CD4-positive, alpha-beta T cell treated with Interleukin-4 for 1 hour (primary cell): ENCODE results near the gene MLX.
"Not testable (repeated sequence)": the region's sequence is repeated elsewhere in the genome, so short reads cannot be mapped to it uniquely, and the experiment has no call there.

Experiments
- DNase-seq, 2 donors: peaks; one replicate each; pipeline ENCODE4 v3.0.0-alpha.2; 2020 to 2022

Gene MLX

DNA sequence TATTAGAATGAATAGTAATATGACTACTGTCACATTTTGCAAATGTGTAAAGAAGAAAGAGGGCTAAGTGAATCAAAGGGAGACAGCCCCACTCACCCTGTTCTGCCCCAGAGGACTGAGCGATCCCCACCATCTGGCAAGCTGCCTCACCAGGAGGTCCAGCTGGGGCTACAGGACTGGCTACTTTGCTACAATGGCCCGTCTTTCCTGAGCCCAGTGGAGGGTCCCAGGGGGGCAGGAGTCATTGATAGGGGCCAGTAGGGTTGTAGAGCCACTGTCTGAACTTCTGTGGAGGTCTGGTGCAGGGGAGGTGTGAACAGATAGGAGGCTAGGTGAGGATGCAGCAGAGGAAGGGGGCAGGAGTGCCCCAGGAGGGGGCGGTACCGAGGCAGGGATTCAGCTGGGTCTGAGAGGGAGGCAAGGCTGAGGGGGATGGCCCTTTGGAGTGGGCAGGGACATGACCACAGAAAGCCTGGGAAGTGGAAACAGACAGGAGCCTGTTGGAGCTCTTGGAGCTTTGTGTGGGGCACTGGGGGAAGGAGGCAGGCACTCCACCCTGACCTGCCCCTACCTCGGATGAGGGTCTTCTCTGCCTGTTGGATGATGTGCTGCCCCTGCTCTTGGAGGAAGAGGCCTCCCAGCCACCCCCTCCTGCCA, 10.8 kb upstream of the MLX start:
- DNase-seq, result not testable (repeated sequence)

- no peak for DNase-seq
Observed at GRCh38 chr17:42559075-42559474, 7.8 kb upstream of the MLX start.

GRCh38 chr17:42560246-42560645, 6.7 kb upstream of the MLX start:
- no peak for DNase-seq

DNA sequence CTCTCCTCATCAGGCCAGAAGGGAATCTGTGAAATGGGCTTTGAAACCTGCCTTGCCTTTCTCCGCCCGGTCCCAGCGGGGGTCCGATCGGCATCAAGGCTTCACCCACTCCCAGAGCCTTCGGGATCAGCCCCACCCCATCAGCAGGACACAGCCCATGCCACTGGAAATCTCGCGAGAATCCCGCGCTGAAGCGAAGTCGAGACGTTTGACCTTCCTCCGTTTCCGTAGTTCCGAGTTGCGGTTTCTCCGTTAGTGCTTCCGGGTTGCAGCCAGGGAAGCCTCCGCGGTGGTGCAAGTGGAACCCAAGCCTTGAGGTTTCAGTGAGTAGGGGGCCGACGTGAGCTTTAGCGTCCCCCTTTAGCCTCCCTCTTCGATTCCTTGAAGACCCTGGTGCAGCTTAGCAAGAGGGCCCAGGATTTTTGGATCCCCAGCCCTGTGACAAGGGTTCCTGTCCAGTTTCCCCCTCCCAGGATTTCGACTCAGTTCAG, 5.0 kb upstream of the MLX start, which contains the start of gene COASY:
Gene COASY, plus strand, starts transcription at position 252 of the 491 bp plus-strand sequence. CDS start 475 bp downstream, outside the sequence.
- peak; percentile 94 to 95 for DNase-seq

DNA sequence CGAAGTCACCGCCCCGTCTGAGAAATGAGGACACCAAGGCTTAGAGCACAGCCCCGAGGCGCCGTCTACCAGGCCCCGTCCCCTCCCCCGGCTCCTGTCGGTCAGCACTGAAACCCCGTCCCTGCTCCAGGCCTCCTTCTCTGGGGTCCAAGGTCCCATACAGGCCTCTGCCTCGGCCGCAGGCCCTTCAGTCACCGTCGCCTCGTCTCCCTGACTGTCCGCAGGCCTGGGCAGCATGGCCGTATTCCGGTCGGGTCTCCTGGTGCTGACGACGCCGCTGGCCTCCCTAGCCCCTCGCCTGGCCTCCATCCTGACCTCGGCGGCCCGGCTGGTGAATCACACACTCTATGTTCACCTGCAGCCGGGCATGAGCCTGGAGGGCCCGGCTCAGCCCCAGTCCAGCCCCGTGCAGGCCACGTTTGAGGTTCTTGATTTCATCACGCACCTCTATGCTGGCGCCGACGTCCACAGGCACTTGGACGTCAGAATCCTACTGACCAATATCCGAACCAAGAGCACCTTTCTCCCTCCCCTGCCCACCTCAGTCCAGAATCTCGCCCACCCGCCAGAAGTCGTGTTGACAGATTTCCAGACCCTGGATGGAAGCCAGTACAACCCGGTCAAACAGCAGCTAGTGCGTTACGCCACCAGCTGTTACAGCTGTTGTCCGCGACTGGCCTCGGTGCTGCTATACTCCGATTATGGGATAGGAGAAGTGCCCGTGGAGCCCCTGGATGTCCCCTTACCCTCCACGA, 4.3 kb upstream of the MLX start:
- DNase-seq, result no peak

- DNase-seq, result no peak
Observed at GRCh38 chr17:42563143-42563509, 3.8 kb upstream of the MLX start.

GRCh38 chr17:42563543-42563942, 3.4 kb upstream of the MLX start:
- no peak for DNase-seq

DNA sequence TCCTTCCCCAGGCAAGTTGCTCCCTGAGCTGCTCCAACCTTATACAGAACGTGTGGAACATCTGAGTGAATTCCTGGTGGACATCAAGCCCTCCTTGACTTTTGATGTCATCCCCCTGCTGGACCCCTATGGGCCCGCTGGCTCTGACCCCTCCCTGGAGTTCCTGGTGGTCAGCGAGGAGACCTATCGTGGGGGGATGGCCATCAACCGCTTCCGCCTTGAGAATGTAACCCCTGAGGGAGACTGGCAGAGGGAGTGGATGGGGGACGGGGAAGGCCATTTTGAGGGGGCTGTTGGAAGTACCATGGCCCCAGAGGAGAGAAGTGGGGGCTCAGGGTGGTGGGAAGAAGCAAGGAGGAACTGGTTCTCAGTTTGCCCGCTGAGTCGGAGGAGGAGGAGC, 3.0 kb upstream of the MLX start:
- DNase-seq, result no peak

GRCh38 chr17:42564815-42565522, 1.9 kb upstream of the MLX start:
- DNase-seq, result no peak

- DNase-seq, result no peak
Observed at GRCh38 chr17:42565523-42566214, 1.2 kb upstream of the MLX start.

- no peak for DNase-seq
Observed at GRCh38 chr17:42566215-42566882, 551 bp upstream of the MLX start.

GRCh38 chr17:42568341-42569111, 1.6 kb downstream of the MLX start:
- DNase-seq, result no peak

DNA sequence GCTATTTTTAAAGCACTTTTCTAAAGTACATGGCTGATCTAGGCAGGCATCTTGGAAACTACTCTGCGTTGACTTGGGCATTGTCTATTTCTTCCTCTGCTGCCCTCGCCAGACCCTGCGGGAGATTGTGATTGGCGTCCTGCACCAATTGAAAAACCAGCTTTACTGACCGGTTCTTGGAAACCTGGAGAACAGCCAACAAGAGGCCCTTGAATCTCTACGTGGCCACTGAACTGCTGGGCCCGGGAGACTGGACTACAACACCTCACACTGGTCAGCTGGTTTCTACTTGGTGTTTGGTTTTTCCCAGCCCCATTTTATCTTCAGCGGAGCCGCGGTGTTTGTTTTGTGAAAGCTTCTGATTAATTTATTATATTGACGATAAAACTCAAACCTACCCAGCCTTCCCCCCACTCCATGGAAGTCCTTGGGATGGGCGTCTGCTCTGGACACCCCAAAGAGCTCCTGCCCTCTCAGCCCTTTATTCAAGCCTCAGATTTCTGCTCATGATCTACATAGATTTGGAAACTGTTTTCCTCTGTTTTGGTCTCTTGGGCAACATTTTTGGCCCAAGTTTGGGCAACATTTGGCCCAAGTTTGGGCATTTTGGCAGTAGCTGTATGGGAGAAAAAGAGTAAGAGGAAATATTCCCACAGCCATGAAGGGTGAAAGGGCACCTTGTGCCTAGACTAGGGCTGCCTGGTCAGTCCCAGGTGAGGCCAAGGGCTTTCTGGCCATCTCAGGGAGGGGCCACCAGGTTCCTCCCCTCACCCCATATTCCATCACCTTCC, 4.7 kb downstream of the MLX start:
- DNase-seq, result no peak

DNA sequence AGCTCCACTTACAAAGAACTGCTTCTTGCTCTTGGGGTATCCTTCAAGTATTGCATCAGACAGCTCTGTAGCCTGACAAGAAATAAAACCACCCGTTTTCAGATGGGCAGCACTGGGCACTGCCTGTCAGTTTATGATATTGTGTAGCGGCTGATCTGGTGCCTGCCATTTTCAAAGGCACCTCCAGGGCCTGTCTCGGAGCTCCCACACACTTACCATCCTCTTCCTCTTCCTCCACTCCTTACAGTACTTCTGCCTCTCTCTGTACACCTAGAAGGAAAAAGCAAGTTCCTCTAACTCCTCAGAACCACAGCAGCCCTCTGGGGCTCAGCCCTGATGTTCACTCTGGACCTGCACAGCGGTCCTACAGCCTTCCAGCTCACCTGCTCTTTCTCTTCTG, 6.2 kb downstream of the MLX start:
- DNase-seq, result no peak

GRCh38 chr17:42574463-42574862, 7.6 kb downstream of the MLX start:
- DNase-seq, result no peak

- DNase-seq, result no peak
Observed at GRCh38 chr17:42577140-42577531, 10.2 kb downstream of the MLX start.

- DNase-seq, result peak; percentile 91 to 93
Observed at GRCh38 chr17:42577532-42578281, 10.8 kb downstream of the MLX start, which contains the start of gene PSMC3IP. TSS of gene PSMC3IP (minus strand) at chr17:42577729. CDS start at chr17:42577686, 43 bp downstream.

GRCh38 chr17:42578282-42578869, 11.5 kb downstream of the MLX start:
- peak; percentile 73 to 74 for DNase-seq

- DNase-seq, result no peak
Observed at GRCh38 chr17:42579794-42580551, 13.1 kb downstream of the MLX start.
